SH-SY5Y (cell line): ENCODE data around the gene LGALS9.

Experiments
- GATA2 ChIP-seq: IDR thresholded peaks from 2 replicates; pipeline ENCODE4 v1.6.1; 2011; ENCODE audit warnings: mild to moderate bottlenecking, low read depth, low read length
- GATA3 ChIP-seq: IDR thresholded peaks from 2 replicates; pipeline ENCODE4 v1.6.1; 2011; ENCODE audit warnings: low read depth, mild to moderate bottlenecking, low read length, moderate library complexity

GRCh38 chr17:27654136-27654535, 23.1 kb downstream of the LGALS9 start:
- TF ChIP-seq GATA3 (no peak), GATA2 (no peak)
